Measurements from ENCODE around the gene USH1C.

DNA sequence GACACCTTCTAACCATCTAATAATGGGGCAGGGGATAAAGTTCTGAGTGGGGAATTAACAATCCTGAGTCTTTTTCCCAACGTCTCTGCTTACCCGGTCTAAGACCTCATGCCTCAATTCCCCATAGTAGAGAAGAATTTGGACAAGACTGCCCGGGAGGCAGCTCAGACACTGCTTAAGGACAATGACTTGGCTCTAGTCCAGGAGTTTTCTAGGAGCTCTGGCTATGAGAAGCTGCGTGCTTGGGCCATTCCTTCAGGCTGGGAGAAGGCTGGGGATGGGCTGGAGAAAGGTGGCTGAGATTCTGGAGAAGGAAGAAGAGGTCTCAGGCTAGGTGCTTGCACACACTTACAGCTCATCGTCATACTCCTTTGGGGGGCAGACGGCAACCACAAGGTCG lies 47.8 kb downstream of the USH1C start:
- no peak for TF ChIP-seq POLR2A (IDR thresholded peaks at IDR 0.05)
- TF ChIP-seq, protein P1, sequence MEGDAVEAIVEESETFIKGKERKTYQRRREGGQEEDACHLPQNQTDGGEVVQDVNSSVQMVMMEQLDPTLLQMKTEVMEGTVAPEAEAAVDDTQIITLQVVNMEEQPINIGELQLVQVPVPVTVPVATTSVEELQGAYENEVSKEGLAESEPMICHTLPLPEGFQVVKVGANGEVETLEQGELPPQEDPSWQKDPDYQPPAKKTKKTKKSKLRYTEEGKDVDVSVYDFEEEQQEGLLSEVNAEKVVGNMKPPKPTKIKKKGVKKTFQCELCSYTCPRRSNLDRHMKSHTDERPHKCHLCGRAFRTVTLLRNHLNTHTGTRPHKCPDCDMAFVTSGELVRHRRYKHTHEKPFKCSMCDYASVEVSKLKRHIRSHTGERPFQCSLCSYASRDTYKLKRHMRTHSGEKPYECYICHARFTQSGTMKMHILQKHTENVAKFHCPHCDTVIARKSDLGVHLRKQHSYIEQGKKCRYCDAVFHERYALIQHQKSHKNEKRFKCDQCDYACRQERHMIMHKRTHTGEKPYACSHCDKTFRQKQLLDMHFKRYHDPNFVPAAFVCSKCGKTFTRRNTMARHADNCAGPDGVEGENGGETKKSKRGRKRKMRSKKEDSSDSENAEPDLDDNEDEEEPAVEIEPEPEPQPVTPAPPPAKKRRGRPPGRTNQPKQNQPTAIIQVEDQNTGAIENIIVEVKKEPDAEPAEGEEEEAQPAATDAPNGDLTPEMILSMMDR (IDR thresholded peaks at IDR 0.05) = no peak

Measured in testis (tissue), 2 donors.